Adipose tissue (tissue), 3 donors: ENCODE data around the gene LRRC37B. TPM values are rescaled to one million over a fixed set of nuclear protein-coding genes. Genes with fewer than 3 reads are reported as not detected.
"Not testable (repeated sequence)": the region's sequence is repeated elsewhere in the genome, so short reads cannot be mapped to it uniquely, and the experiment has no call there.

Source experiments
- H3K27ac ChIP-seq: one replicate; pipeline ENCODE4 v1.5.1; 2013; ENCODE audit warnings: low read depth, low read length
- WGBS, 3 donors: extraction: QIAGEN DNeasy Blood & Tissue Kit; methylation state at CpG; one replicate each; pipeline ENCODE4 v1.1.7; 2013; 5-methylcytosine and 5-hydroxymethylcytosine counted together
- polyA plus RNA-seq, 3 donors: library from polyadenylated mRNA; stranded (reverse); fragments of 200-250 nt; gene quantifications; one replicate each; pipeline ENCODE4 v1.2.3, GENCODE V29; 2013
- donor health status: healthy with polysubstance abuse.
- donor health status: Bipolar disorder and iron deficiency.
- donor health status: healthy.

LRRC37B gene
- polyA plus RNA-seq, 3 donors = 3.1 to 9.4 (median 4.7) TPM

GRCh38 chr17:32079753-32080152 is 72.6 kb downstream of the LRRC37B start:
- 0 to 2% (median 1%) methylated on average over 9 to 10 of the region's 10 CpGs for WGBS, 3 donors
- not testable (repeated sequence) for H3K27ac ChIP-seq

GRCh38 chr17:32083550-32083979 is 76.4 kb downstream of the LRRC37B start:
- not testable (repeated sequence) for H3K27ac ChIP-seq
- 0 to 4% (median 0%) methylated on average over 4 to 11 of the region's 17 CpGs for WGBS, 3 donors

- 0 to 8% (median 2%) methylated on average over 9 to 17 of the region's 39 CpGs for WGBS, 3 donors
- H3K27ac ChIP-seq = not testable (repeated sequence)
These were observed 77.1 kb downstream of the LRRC37B start for GRCh38 chr17:32084003-32084941.

- not testable (repeated sequence) for H3K27ac ChIP-seq
- WGBS, 3 donors = 29 to 31% (median 31%) methylated on average over 13 to 19 of the region's 30 CpGs
These were observed 78.0 kb downstream of the LRRC37B start for GRCh38 chr17:32084942-32085829.

GRCh38 chr17:32086833-32087232 is 79.7 kb downstream of the LRRC37B start:
- H3K27ac ChIP-seq = not testable (repeated sequence)
- WGBS, 3 donors = 87 to 96% (median 96%) methylated on average over 4 of the region's 4 CpGs

- H3K27ac ChIP-seq = not testable (repeated sequence)
- 89 to 100% (median 91%) methylated on average over 1 of the region's 1 CpG for WGBS, 3 donors
These were observed 84.9 kb downstream of the LRRC37B start for GRCh38 chr17:32092062-32092461.

GRCh38 chr17:32099686-32100085 is 92.5 kb downstream of the LRRC37B start:
- 72 to 83% (median 74%) methylated on average over 2 of the region's 2 CpGs for WGBS, 3 donors
- no peak overlapping the region for H3K27ac ChIP-seq

- WGBS, 3 donors = 90 to 96% (median 94%) methylated on average over 8 of the region's 8 CpGs
- not testable (repeated sequence) for H3K27ac ChIP-seq
These were observed 93.1 kb downstream of the LRRC37B start for GRCh38 chr17:32100323-32100722.

GRCh38 chr17:32100971-32101631 is 93.9 kb downstream of the LRRC37B start:
- no peak overlapping the region for H3K27ac ChIP-seq
- 34 to 78% (median 77%) methylated on average over 8 of the region's 8 CpGs for WGBS, 3 donors

GRCh38 chr17:32102172-32102571 is 95.0 kb downstream of the LRRC37B start:
- 88 to 93% (median 89%) methylated on average over 5 of the region's 5 CpGs for WGBS, 3 donors
- no peak overlapping the region for H3K27ac ChIP-seq

GRCh38 chr17:32102646-32103186 is 95.5 kb downstream of the LRRC37B start:
- WGBS, 3 donors = 80 to 84% (median 82%) methylated on average over 5 of the region's 5 CpGs
- no peak overlapping the region for H3K27ac ChIP-seq

Other genes with a start within 250 kb of the LRRC37B start
- gene COPRS, start 148.1 kb upstream of the LRRC37B start, polyA plus RNA-seq = 10 to 100 TPM; 27.4 to 60.9 (median 58.9) TPM
- 10 to 100 TPM; 13.3 to 38.8 (median 22.7) TPM for gene UTP6, start 105.7 kb upstream of the LRRC37B start, polyA plus RNA-seq
- 1 to 10 TPM; 5.3 to 9.6 (median 8.9) TPM for gene SUZ12, start 70.4 kb upstream of the LRRC37B start, polyA plus RNA-seq
- 10 to 100 TPM; 13.7 to 35.5 (median 25.1) TPM for gene RHOT1, start 135.1 kb downstream of the LRRC37B start, polyA plus RNA-seq